GM12874 (cell line): ENCODE measurements around the gene TMEM273.

Source experiments
- CTCF ChIP-seq: IDR thresholded peaks from 2 replicates; pipeline ENCODE4 v1.5.1; 2011; ENCODE audit warnings: low read depth, mild to moderate bottlenecking, control low read depth, low read length, moderate library complexity; ENCODE audit not compliant: insufficient read depth

TMEM273 gene

GRCh38 chr10:49135575-49136313, 52.4 kb downstream of the TMEM273 start:
- TF ChIP-seq CTCF = no peak

- TF ChIP-seq CTCF = no peak
Observed at GRCh38 chr10:49134327-49134726, 53.9 kb downstream of the TMEM273 start.

- no peak for TF ChIP-seq CTCF
Observed at GRCh38 chr10:49133706-49134248, 54.4 kb downstream of the TMEM273 start, which contains the start of gene FAM170B. Gene FAM170B (minus strand): TSS chr10:49134021. CDS start chr10:49133918, 103 bp downstream.

GRCh38 chr10:49132362-49132737, 55.8 kb downstream of the TMEM273 start:
- no peak for TF ChIP-seq CTCF

GRCh38 chr10:49131507-49132361, 56.5 kb downstream of the TMEM273 start:
- TF ChIP-seq CTCF = no peak

- TF ChIP-seq CTCF = no peak
Observed at GRCh38 chr10:49129376-49129775, 58.8 kb downstream of the TMEM273 start.

- no peak for TF ChIP-seq CTCF
Observed at GRCh38 chr10:49128854-49129253, 59.3 kb downstream of the TMEM273 start.
